GM18861 (cell line): ENCODE results near the gene PRSS8.

Experiments used
- ATAC-seq: cut with Tn5 transposase; IDR thresholded peaks from one replicate; pipeline ENCODE4 v1.9.1; 2021; ENCODE audit not compliant: unreplicated experiment

Gene PRSS8

DNA sequence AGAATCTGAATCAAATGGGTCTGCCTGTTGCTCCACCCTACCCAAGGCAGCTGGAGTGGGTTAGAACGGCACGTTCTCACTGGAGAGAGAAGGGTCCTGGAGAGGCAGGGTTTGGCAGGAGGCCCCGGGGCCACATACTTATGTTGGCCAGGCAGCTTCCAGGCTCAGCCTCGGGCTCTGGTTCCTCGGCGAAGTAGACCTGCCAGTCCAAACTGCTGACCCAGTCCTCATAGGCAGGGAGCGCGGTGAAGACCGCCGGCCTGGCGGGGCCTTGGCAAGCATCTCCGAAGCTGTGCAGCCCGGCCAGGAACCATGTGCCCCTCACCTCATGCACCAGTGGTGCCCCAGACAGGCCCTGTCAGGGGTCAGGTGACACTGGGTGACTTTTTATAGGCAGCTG lies 51.5 kb downstream of the PRSS8 start:
- ATAC-seq = no peak

DNA sequence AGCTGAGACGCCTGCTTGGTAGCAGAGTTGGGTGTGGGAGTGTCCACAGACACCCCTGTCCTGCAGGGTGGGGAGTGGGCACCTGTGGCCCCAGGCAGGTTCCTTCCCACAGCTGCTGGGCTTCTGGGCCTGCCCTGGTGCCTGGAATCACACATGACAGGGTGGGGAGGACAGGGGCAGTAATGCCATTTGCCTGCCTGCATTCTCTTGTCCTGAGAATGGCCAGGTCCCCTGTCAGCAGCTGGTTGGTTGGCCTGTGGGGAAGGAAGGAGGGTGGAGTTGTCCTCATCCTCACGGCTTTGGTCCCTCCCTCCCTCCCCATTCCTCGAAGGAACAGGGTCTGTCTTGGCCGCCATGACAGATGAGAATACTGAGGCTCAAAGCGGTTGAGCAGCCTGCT lies 52.0 kb downstream of the PRSS8 start:
- ATAC-seq = no peak

DNA sequence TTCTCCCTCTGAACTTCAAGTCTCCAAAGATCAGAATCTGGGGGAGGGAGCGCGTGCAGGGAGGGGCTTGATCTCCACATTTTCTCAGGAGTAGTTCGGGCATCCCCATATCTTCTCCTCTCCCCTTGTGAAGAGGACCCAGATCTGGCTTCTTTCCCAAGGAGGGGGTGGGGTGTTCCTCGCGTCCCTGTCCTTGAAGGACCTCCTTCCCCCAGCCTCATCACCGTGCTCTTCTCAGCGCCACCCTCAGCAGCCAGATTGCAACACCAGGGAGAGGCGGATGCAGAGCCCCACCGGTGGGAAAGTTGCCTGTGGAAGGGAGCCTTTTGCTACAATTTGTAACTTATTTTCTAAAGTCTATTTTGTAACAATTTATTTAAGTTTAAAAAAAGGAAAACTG lies 52.4 kb downstream of the PRSS8 start:
- no peak for ATAC-seq

DNA sequence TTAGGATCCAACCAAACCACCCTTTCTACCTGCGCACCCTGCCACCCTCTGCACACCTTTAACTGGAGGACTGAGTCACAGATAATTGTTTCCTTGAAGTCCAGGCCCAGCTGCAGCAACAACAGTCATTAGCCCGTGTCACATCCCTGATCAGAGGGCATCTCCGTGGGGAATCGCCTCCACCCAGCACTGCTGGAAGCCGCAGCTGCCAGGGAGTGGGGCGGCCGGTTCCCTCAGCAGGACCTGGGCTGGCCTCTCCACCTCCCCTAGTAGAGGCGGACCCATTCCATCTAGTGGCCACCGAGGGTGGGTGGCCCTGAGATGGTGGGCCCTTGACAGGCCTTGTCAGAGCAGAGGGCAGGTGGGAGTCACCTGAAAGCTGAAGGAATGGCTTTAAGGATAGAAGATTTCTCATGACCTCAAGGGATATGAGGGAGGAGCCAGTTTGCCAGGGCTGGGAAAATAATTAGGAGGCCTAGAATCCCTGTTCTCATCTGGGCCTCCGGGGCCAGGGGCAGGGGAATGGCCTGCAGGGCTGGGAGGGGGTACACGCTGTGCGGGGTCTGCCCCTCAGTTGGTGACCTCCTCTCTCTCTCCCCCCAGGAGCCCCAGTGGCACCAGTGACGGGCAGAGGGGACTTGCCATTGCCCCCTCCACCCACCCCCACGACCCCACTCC lies 53.0 kb downstream of the PRSS8 start:
- ATAC-seq = no peak
